HL-60 (cell line): ENCODE measurements around the gene SLC10A3.

Source experiments
- CTCF ChIP-seq: IDR thresholded peaks from one replicate; pipeline ENCODE4 v1.5.1; 2011; ENCODE audit warnings: low read length, control low read depth, inconsistent platforms; ENCODE audit not compliant: insufficient read depth
- GABPA ChIP-seq: IDR thresholded peaks from 2 replicates; pipeline ENCODE4 v1.6.1; 2012; ENCODE audit warnings: low read depth
- POLR2AphosphoS5 ChIP-seq: IDR thresholded peaks from 2 replicates; pipeline ENCODE4 v1.6.1; 2012; ENCODE audit warnings: low read depth
- REST ChIP-seq: IDR thresholded peaks from 2 replicates; pipeline ENCODE4 v1.6.1; 2012; ENCODE audit warnings: low read depth; ENCODE audit not compliant: insufficient replicate concordance
- SPI1 ChIP-seq: IDR thresholded peaks from 2 replicates; pipeline ENCODE4 v1.6.1; 2012; ENCODE audit warnings: low read depth, mild to moderate bottlenecking, borderline replicate concordance

- TF ChIP-seq CTCF (peak; percentile 73), SPI1 (peak; percentile 15; the same call in 1 of the 2 replicates), REST (no peak), GABPA (no peak), POLR2AphosphoS5 (no peak)
Observed at GRCh38 chrX:154534526-154535322, 44.3 kb upstream of the SLC10A3 start.
